Smooth muscle cell (in vitro differentiated cells): ENCODE data around the gene BRCA1. TPM values are rescaled to one million over a fixed set of nuclear protein-coding genes. Genes with fewer than 3 reads are reported as not detected.
A peak's percentile ranks its signal among the peaks of the same experiment; 100 is the strongest.

ENCODE experiments used
- DNase-seq: peaks from one replicate; lab custom pipeline; 2025; ENCODE audit not compliant: unreplicated experiment; lab: John Stamatoyannopoulos, UW
- H2AFZ ChIP-seq: fragments of 200-600 bp; sonication (generic); 2 replicates; pipeline ENCODE4 v1.6.0; 2016; ENCODE audit warnings: antibody characterized with exemption, low read depth, mild to moderate bottlenecking
- H3F3A ChIP-seq: fragments of 200-600 bp; sonication (generic); 2 replicates; pipeline ENCODE4 v1.6.0; 2017; ENCODE audit warnings: antibody characterized with exemption, low read depth
- H3K27ac ChIP-seq: fragments of 200-600 bp; sonication (generic); 2 replicates; pipeline ENCODE4 v1.5.1; 2016; ENCODE audit warnings: low read depth, mild to moderate bottlenecking
- H3K27me3 ChIP-seq: fragments of 200-600 bp; sonication (generic); 2 replicates; pipeline ENCODE4 v1.6.1; 2016; ENCODE audit warnings: low read depth, mild to moderate bottlenecking
- H3K36me3 ChIP-seq: fragments of 200-600 bp; sonication (generic); 2 replicates; pipeline ENCODE4 v1.5.1; 2016; ENCODE audit warnings: low read depth
- H3K4me1 ChIP-seq: fragments of 200-600 bp; sonication (generic); 2 replicates; pipeline ENCODE4 v1.5.1; 2016; ENCODE audit warnings: low read depth
- H3K4me2 ChIP-seq: fragments of 200-600 bp; sonication (generic); 2 replicates; pipeline ENCODE4 v1.6.0; 2016; ENCODE audit warnings: mild to moderate bottlenecking
- H3K4me3 ChIP-seq: fragments of 200-600 bp; sonication (generic); 2 replicates; pipeline ENCODE4 v1.5.1; 2016; ENCODE audit warnings: mild to moderate bottlenecking
- H3K79me2 ChIP-seq: fragments of 200-600 bp; sonication (generic); 2 replicates; pipeline ENCODE4 v1.6.0; 2016; ENCODE audit warnings: low read depth, mild to moderate bottlenecking
- H3K9ac ChIP-seq: fragments of 200-600 bp; sonication (generic); 2 replicates; pipeline ENCODE4 v1.6.0; 2016; ENCODE audit warnings: low read depth
- H3K9me3 ChIP-seq: fragments of 200-600 bp; sonication (generic); replicated peaks from 2 replicates; pipeline ENCODE4 v1.5.1; 2016; ENCODE audit warnings: low read depth
- H4K20me1 ChIP-seq: fragments of 200-600 bp; sonication (generic); 2 replicates; pipeline ENCODE4 v1.6.0; 2016; ENCODE audit warnings: low read depth
- WGBS: methylation state at CpG from one replicate; pipeline ENCODE4 v1.1.7; 2016; ENCODE audit warnings: low lambda C conversion rate; 5-methylcytosine and 5-hydroxymethylcytosine counted together
- polyA plus RNA-seq: library from polyadenylated mRNA; unstranded; fragments of >200 nt; fragmentation: Nextera tagmentation; extraction: Ambion mirVana; gene quantifications from 2 replicates; pipeline ENCODE4 v1.2.1, GENCODE V29; 2016
- small RNA-seq: library from RNA; depleted of rRNA; stranded (forward); fragments of <200 nt; gene quantifications from one replicate; pipeline ENCODE3, GENCODE V24; 2014
- total RNA-seq: library from RNA; depleted of rRNA; stranded (reverse); fragments of >200 nt; gene quantifications from 2 replicates; pipeline ENCODE4 v1.2.3, GENCODE V29; 2014
- TF ChIP-seq, protein P1 (sequence below): fragments of 200-600 bp; sonication (generic); IDR thresholded peaks from 2 replicates; pipeline ENCODE4 v1.5.1; 2017; ENCODE audit warnings: borderline replicate concordance, mild to moderate bottlenecking, antibody characterized with exemption; ENCODE audit not compliant: insufficient read depth, poor library complexity, severe bottlenecking

The BRCA1 gene
- total and polyA plus RNA-seq, 2 experiments from 2014 or later: 5.4 to 22.7 TPM

GRCh38 chr17:42997984-42998938 lies 126.9 kb downstream of the BRCA1 start, which contains the start of gene RPL27:
RPL27 (plus strand) TSS chr17:42998419; CDS start chr17:42998751, 332 bp downstream.
- Histone ChIP-seq H2AFZ (peak within 1 kb of the TSS; percentile 74), H3K9me3 (no peaks in the 10 kb centered on the region), H3F3A (peaks cover 31% of the 10 kb centered on the region), H3K9ac (peak within 1 kb of the TSS; percentile 97), H3K27ac (peak within 1 kb of the TSS; percentile 96), H3K27me3 (no peaks in the 10 kb centered on the region), H4K20me1 (peaks cover 40% of the 10 kb centered on the region), H3K4me3 (peak within 1 kb of the TSS; percentile 86), H3K36me3 (no peaks in the 10 kb centered on the region), H3K4me2 (peak within 1 kb of the TSS; percentile 99), H3K79me2 (peaks cover 32% of the 10 kb centered on the region), H3K4me1 (peaks cover 11% of the 10 kb centered on the region)
- WGBS: 1% methylated on average over 49 of the region's 49 CpGs
- TF ChIP-seq, protein P1, sequence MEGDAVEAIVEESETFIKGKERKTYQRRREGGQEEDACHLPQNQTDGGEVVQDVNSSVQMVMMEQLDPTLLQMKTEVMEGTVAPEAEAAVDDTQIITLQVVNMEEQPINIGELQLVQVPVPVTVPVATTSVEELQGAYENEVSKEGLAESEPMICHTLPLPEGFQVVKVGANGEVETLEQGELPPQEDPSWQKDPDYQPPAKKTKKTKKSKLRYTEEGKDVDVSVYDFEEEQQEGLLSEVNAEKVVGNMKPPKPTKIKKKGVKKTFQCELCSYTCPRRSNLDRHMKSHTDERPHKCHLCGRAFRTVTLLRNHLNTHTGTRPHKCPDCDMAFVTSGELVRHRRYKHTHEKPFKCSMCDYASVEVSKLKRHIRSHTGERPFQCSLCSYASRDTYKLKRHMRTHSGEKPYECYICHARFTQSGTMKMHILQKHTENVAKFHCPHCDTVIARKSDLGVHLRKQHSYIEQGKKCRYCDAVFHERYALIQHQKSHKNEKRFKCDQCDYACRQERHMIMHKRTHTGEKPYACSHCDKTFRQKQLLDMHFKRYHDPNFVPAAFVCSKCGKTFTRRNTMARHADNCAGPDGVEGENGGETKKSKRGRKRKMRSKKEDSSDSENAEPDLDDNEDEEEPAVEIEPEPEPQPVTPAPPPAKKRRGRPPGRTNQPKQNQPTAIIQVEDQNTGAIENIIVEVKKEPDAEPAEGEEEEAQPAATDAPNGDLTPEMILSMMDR: peak; percentile 67
- DNase-seq: peak; percentile 75

DNA sequence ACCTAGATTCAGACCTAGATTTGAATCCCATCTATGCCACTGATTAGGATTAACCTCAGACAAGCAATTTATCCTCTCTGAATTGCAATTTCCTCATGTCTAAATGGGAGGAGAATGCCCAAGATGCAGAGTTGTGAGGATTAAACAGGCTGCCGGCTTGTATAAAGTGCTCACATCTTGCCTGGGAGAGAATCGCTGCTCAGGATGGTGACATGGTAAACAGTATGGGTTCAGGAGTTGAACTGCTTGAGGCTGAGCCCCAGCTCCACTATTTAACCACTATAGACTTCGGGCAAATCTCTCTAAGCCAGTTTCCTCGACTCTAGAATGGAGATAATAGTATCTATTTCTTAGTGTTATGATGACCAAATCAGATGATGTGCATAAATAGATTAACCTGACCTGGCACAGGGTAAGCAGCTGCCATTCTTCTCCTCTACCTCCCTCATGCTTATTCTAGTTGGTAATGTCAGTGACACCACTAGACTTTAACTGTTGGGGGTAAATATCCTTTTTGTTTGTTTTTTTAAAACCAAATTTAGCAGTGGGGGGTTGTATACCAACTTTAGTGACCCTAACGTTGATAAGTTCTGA lies 127.7 kb downstream of the BRCA1 start:
- peaks cover 29% of the 10 kb centered on the region for H3F3A ChIP-seq
- no peaks in the 10 kb centered on the region for H3K27me3 ChIP-seq
- no peaks in the 10 kb centered on the region for H3K36me3 ChIP-seq
- WGBS: 35% methylated on average over 5 of the region's 5 CpGs
- TF ChIP-seq, protein P1: no peak
- H3K4me2 ChIP-seq: peak overlapping the region; percentile 82
- H3K4me1 ChIP-seq: peaks cover 11% of the 10 kb centered on the region
- peaks cover 39% of the 10 kb centered on the region for H4K20me1 ChIP-seq
- H3K4me3 ChIP-seq: peak overlapping the region; percentile 41
- H2AFZ ChIP-seq: peak overlapping the region; percentile 46
- DNase-seq: no peak
- H3K79me2 ChIP-seq: peaks cover 32% of the 10 kb centered on the region
- H3K27ac ChIP-seq: peak overlapping the region; percentile 48
- H3K9ac ChIP-seq: peak overlapping the region; percentile 43
- no peaks in the 10 kb centered on the region for H3K9me3 ChIP-seq

Small RNAs within 50 kb of the gene (small RNA-seq; reads per million reads assigned to genes)
- gene AC060780.2: 0.11 reads per million
- not detected for gene AC060780.3
- gene AC135721.1: not detected

Other genes with a start within 250 kb of the BRCA1 start
- gene G6PC1, start 224.6 kb downstream of the BRCA1 start, total RNA-seq: not detected in 2 replicates
- not detected in 2 replicates for gene G6PC1, start 224.6 kb downstream of the BRCA1 start, polyA plus RNA-seq
- gene AARSD1, start 160.9 kb downstream of the BRCA1 start, total RNA-seq: 18.6 and 22.0 TPM in 2 replicates
- gene AARSD1, start 160.9 kb downstream of the BRCA1 start, polyA plus RNA-seq: 48.0 and 74.0 TPM in 2 replicates
- 1.3 and 6.7 TPM in 2 replicates for gene PTGES3L, start 145.3 kb downstream of the BRCA1 start, total RNA-seq
- 6.8 and 8.3 TPM in 2 replicates for gene PTGES3L, start 145.3 kb downstream of the BRCA1 start, polyA plus RNA-seq
- gene RUNDC1, start 144.8 kb downstream of the BRCA1 start, total RNA-seq: 8.2 and 9.3 TPM in 2 replicates
- gene RUNDC1, start 144.8 kb downstream of the BRCA1 start, polyA plus RNA-seq: 15.7 and 19.2 TPM in 2 replicates
- gene RPL27, start 126.9 kb downstream of the BRCA1 start, total RNA-seq: 1,947 and 2,084 TPM in 2 replicates
- 963 and 994 TPM in 2 replicates for gene RPL27, start 126.9 kb downstream of the BRCA1 start, polyA plus RNA-seq
- gene IFI35, start 118.6 kb downstream of the BRCA1 start, total RNA-seq: 1.5 and 1.9 TPM in 2 replicates
- 6.3 and 7.4 TPM in 2 replicates for gene IFI35, start 118.6 kb downstream of the BRCA1 start, polyA plus RNA-seq
- 146 and 174 TPM in 2 replicates for gene VAT1, start 103.0 kb downstream of the BRCA1 start, total RNA-seq
- gene VAT1, start 103.0 kb downstream of the BRCA1 start, polyA plus RNA-seq: 218 and 229 TPM in 2 replicates
- gene RND2, start 100.1 kb downstream of the BRCA1 start, total RNA-seq: 0.27 and 0.81 TPM in 2 replicates
- gene RND2, start 100.1 kb downstream of the BRCA1 start, polyA plus RNA-seq: 1.1 and 1.7 TPM in 2 replicates
- 73.9 and 88.5 TPM in 2 replicates for gene NBR1, start 45.9 kb upstream of the BRCA1 start, total RNA-seq
- 43.5 and 47.6 TPM in 2 replicates for gene NBR1, start 45.9 kb upstream of the BRCA1 start, polyA plus RNA-seq
- 5.8 and 14.3 TPM in 2 replicates for gene TMEM106A, start 86.5 kb upstream of the BRCA1 start, total RNA-seq
- 4.6 and 10.4 TPM in 2 replicates for gene TMEM106A, start 86.5 kb upstream of the BRCA1 start, polyA plus RNA-seq
- gene CCDC200, start 103.3 kb upstream of the BRCA1 start, total RNA-seq: not detected in 2 replicates
- 1.1 and 4.1 TPM in 2 replicates for gene CCDC200, start 103.3 kb upstream of the BRCA1 start, polyA plus RNA-seq
- gene RNU2-1, start 108.6 kb upstream of the BRCA1 start, total RNA-seq: not detected in 2 replicates
- gene RNU2-1, start 108.6 kb upstream of the BRCA1 start, polyA plus RNA-seq: 13.8 and 18.0 TPM in 2 replicates